Stimulated activated CD4-positive, alpha-beta T cell treated with anti-CD3 and anti-CD28 coated beads, Interleukin-2, amount 100 ng/mL, for 4 hours (primary cell): ENCODE results near the gene SLC4A7.
"Not testable (repeated sequence)": the region's sequence is repeated elsewhere in the genome, so short reads cannot be mapped to it uniquely, and the experiment has no call there.

ENCODE experiments used
- DNase-seq: peaks from one replicate; pipeline ENCODE4 v3.0.0-alpha.2; 2020; ENCODE audit warnings: low read depth

The SLC4A7 gene

DNA sequence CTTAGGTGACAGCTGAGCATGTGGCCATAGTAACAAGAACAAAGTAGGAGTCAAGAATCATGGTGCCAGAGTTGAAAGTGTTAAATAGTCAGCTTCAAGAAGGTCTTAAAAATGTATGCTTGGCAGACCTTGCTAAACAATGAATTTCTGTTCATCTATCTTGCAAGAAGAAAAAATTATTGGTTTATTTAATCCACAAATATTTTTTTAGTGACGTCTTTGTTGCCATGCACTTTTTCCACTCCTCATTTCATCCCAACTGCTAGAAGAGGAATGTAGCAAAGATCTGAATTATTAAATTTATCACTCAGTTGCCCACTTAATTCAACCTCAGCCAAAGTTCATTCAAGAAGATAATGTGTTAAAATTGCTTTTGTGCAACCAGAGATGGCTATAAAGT is 3.2 kb upstream of the SLC4A7 start:
- no peak for DNase-seq

- no peak for DNase-seq
Observed at GRCh38 chr3:27486336-27486735, 2.2 kb upstream of the SLC4A7 start.

DNA sequence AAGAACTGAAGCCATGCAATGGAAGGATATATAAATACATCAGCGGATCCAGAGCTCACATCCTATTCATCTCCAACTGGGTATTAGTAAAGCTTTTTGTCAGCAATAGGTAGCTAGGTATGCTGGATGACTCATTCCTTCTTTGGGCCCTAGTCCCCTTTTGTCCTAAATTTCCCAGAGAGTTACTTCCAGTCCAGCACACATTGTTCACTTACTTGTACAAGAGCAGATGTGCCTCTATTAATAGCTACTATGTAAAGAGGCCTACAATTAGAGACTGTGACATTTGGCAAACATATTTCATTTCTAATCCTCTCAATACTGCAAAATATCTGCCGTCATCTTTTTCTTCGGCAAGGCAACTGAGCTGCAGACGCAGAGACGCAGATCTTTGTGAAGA is 1.7 kb upstream of the SLC4A7 start:
- DNase-seq = no peak

GRCh38 chr3:27483117-27484014 is 818 bp downstream of the SLC4A7 start:
- DNase-seq = peak; percentile 3

- DNase-seq = no peak
Observed at GRCh38 chr3:27479806-27480543, 4.2 kb downstream of the SLC4A7 start.

DNA sequence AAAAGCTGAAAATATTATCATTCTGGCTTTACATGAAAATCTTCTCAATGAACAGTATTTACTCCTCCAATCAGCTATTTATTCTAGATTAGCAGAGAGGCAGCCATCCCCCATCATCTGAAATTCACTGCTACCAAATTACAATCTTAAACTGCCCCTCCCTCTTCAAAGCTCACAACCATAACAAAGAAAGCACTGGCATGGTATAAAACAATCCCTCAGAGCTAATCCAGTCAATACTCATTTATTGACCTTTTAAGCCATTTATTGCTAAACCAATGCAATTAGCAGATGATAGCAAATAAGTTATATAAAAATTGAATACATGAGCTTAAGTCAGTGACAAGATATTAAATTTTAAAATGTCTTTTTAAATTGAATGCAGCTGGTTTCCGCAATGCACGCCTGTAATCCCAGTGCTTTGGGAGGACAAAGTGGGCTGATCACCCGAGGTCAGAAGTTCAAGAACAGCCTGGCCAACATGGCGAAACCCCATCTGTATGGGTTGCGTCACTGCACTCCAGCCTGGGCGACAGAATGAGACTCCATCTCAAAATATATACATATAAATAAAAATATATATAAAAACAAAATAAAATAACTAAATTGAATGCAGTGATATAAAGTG is 12.1 kb downstream of the SLC4A7 start:
- no peak for DNase-seq

DNA sequence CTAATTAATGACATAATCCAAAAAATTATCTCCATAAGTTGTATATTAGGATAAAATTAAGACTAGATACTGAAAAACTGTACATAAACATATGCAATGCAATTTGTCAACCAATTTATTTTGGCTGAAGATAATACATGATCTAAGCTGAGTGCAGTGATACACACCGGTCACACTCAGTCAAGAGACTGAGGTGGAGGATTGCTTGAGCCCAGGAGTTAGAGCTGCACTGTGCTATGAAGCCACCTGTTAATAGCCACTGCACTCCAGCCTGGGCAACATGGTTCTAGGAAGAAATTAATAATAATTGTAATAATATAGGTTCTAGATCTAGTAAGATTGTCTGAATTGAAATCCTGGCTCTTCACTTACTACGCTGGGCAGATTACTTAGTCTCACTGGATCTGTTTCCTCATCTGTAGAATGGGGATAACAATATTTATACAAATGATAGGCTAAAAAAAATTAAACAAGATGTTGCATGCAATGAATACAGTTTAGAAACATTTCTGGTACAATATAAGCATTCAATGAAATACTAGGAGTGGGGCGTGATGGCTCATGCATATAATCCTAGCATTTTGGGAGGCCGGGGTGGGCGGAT is 15.8 kb downstream of the SLC4A7 start:
- DNase-seq = no peak

GRCh38 chr3:27467545-27467944 is 16.6 kb downstream of the SLC4A7 start:
- DNase-seq = no peak

DNA sequence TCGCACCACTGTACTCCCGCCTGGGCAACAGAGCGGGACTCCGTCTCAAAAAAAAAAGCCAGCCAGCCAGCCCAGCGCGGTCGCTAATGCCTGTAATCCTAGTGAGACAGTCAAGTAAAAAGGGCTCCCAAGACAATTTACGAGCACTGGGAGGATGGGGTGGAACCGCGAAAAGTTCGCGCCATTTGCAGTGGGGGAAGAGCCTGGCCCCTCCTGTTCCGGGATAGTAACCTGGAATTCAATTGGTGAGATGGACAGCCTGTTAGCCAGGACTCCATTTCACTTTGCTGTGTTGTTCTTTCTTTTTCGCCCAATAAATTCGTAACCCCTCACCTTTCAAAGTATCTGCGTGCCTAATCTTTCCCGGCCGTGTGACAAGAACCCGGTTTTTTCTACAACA is 19.5 kb downstream of the SLC4A7 start:
- no peak for DNase-seq

- DNase-seq = no peak
Observed at GRCh38 chr3:27462228-27462627, 22.0 kb downstream of the SLC4A7 start.

DNA sequence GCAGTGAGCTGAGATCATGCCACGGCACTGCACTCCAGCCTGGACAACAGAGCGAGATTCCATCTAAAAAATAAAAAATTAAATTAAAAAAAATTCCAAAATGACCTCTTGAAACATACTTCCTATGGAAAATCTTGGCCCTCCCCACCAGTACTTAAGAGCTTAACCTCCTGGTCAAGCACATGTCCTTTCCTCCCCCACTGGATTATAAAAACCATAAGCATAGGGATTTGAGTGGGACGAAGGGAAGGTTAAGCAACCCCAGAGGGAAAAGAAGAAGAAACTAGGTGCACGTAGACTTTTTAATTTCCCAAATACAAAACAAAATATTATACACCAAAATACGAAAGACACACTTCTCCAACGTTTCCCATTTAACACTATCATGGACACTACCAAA is 25.3 kb downstream of the SLC4A7 start:
- DNase-seq = no peak

GRCh38 chr3:27456554-27456953 is 27.6 kb downstream of the SLC4A7 start:
- no peak for DNase-seq

DNA sequence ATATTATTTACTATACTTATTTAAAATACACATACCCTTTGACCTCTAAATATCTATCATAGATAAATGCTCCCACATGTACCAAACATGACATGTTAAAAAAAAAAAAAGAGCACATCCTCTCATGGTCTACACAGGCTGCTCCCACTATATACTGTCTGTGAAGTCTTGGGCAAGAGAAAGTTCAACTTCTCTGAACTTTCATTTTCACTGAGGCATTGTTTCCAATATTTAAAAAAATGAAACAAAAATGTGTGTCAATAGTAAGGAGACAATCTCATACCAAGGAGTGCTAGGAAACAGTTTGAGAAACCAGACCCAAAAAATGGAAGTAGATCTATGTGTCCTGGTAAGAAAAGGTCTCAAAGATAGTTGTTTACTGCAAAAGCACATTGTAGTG is 29.3 kb downstream of the SLC4A7 start:
- no peak for DNase-seq

DNA sequence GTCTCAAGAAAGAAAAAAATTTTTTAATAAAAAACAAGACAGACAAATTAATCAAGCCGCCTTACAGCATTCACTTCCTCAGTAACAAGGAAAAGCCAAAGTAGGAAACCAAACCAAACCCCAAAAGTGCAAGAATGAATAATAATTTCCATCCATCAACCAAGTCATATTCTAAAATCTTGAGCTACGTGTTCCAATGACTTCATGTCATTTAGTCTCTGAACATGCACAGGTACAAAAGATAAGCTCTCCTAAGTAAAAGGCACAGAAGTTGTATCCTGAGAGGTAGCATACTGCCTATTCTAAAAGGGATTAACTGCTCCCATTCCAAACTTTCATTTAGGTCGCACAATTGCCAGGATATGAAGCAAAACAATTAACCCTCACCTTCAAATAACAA is 29.7 kb downstream of the SLC4A7 start:
- no peak for DNase-seq

DNA sequence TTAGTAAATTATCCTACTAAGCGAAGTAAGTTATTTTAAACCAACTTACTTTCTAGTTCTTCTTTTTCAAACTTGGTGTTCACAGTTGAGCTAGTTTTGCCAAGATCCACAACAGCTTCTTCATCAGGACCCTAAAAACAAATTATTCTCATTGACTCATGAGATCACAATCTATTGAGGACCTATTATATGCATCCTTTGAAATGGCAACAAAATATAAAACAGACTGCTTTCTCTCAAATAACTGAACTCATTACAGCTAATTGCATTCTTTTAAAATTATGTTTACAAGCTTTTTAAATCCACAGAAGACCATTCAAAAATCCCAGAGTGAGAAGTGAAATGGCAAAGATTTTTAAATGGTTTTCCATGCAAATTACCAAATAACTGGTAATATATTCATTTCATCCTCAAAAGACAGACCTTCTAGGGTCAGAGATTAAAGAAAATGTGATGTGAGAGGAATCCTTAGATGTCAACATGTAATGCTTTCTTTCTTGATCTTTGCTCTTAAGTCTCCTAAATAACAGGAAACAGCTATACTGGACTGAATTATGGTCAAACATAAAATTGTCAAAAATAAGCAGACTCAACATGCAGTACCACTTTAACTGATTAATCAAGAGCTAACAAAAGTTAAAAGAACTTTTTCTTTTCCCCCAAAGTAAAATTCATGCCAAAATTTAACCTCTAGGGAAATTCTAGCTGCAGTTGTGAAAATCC is 31.7 kb downstream of the SLC4A7 start:
- no peak for DNase-seq

- DNase-seq = no peak
Observed at GRCh38 chr3:27451842-27452241, 32.3 kb downstream of the SLC4A7 start.

- DNase-seq = no peak
Observed at GRCh38 chr3:27451251-27451650, 32.9 kb downstream of the SLC4A7 start.

- no peak for DNase-seq
Observed at GRCh38 chr3:27449530-27450150, 34.5 kb downstream of the SLC4A7 start.

GRCh38 chr3:27442995-27443394 is 41.2 kb downstream of the SLC4A7 start:
- DNase-seq = not testable (repeated sequence)

- DNase-seq = not testable (repeated sequence)
Observed at GRCh38 chr3:27438352-27438751, 45.8 kb downstream of the SLC4A7 start.

DNA sequence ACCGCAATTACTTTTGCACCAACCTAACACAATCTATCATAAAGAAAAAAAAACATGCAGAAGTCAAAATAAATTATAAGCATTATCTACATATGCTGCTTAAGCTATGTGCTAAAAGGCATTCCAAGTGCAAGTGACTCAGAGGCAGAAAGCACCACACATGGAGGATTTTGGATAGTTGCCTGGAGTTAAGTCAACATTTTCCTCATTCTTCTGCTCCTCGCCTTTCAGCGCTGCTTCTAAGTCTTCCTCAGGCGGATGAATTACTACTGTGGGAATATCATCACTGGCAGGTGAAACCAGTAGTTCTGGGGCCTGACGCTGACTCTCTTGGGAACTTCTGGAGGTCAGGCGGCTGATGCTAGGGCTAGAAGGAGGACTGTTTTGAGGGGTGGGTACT is 53.1 kb downstream of the SLC4A7 start:
- DNase-seq = no peak
